A673 (cell line): ENCODE data around the gene SLC29A2.

Source experiments
- EZH2 ChIP-seq: fragments of 200-600 bp; sonication (generic); IDR thresholded peaks from 2 replicates; pipeline ENCODE4 v1.6.1; 2017; ENCODE audit warnings: borderline replicate concordance, low read depth, mild to moderate bottlenecking, mixed read lengths, antibody characterized with exemption, low read length; ENCODE audit not compliant: poor library complexity, severe bottlenecking
- TF ChIP-seq, protein P1 (sequence below): fragments of 300-800, 200-600 bp; sonication (generic); conservative IDR thresholded peaks from 2 replicates; pipeline ENCODE4 v1.5.1; 2017; ENCODE audit warnings: low read depth, mild to moderate bottlenecking, antibody characterized with exemption, low read length, moderate library complexity, mixed read lengths

GRCh38 chr11:66337103-66337899 lies 34.3 kb downstream of the SLC29A2 start:
- TF ChIP-seq, protein P1, sequence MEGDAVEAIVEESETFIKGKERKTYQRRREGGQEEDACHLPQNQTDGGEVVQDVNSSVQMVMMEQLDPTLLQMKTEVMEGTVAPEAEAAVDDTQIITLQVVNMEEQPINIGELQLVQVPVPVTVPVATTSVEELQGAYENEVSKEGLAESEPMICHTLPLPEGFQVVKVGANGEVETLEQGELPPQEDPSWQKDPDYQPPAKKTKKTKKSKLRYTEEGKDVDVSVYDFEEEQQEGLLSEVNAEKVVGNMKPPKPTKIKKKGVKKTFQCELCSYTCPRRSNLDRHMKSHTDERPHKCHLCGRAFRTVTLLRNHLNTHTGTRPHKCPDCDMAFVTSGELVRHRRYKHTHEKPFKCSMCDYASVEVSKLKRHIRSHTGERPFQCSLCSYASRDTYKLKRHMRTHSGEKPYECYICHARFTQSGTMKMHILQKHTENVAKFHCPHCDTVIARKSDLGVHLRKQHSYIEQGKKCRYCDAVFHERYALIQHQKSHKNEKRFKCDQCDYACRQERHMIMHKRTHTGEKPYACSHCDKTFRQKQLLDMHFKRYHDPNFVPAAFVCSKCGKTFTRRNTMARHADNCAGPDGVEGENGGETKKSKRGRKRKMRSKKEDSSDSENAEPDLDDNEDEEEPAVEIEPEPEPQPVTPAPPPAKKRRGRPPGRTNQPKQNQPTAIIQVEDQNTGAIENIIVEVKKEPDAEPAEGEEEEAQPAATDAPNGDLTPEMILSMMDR = no peak
- no peak for TF ChIP-seq EZH2
